Central memory CD8-positive, alpha-beta T cell (primary cell): ENCODE results near the gene LTB4R2.
A peak's percentile ranks its signal among the peaks of the same experiment; 100 is the strongest.

ENCODE experiments used
- ATAC-seq: fragments of 150-1000 bp; cut with Tn5 transposase; replicated peaks from 2 replicates; pipeline ENCODE4 v1.10.0; 2022; ENCODE audit warnings: mild to moderate bottlenecking, moderate FRiP score, moderate number of reproducible peaks; ENCODE audit not compliant: poor library complexity, severe bottlenecking; ENCODE audit errors: extremely low read depth
- DNase-seq, 2 donors: peaks; one replicate each; pipeline ENCODE4 v3.0.0; 2021; ENCODE audit warnings: low spot score in 2 of 2
- H3K27ac Mint-ChIP-seq: one replicate; pipeline ENCODE4 v1.8.0; 2022; ENCODE audit warnings: low read depth, mild to moderate bottlenecking, moderate library complexity, mixed read lengths
- H3K27me3 Mint-ChIP-seq: one replicate; pipeline ENCODE4 v1.8.0; 2022; ENCODE audit warnings: mixed read lengths
- H3K36me3 Mint-ChIP-seq: one replicate; pipeline ENCODE4 v1.8.0; 2022; ENCODE audit warnings: mild to moderate bottlenecking, moderate library complexity, mixed read lengths; ENCODE audit not compliant: insufficient read depth
- H3K4me1 Mint-ChIP-seq: one replicate; pipeline ENCODE4 v1.8.0; 2022; ENCODE audit warnings: mixed read lengths
- H3K4me3 Mint-ChIP-seq: one replicate; pipeline ENCODE4 v1.8.0; 2022; ENCODE audit warnings: mild to moderate bottlenecking, moderate library complexity, mixed read lengths
- H3K9me3 Mint-ChIP-seq: one replicate; pipeline ENCODE4 v1.8.0; 2022; ENCODE audit warnings: mixed read lengths

LTB4R2 gene

DNA sequence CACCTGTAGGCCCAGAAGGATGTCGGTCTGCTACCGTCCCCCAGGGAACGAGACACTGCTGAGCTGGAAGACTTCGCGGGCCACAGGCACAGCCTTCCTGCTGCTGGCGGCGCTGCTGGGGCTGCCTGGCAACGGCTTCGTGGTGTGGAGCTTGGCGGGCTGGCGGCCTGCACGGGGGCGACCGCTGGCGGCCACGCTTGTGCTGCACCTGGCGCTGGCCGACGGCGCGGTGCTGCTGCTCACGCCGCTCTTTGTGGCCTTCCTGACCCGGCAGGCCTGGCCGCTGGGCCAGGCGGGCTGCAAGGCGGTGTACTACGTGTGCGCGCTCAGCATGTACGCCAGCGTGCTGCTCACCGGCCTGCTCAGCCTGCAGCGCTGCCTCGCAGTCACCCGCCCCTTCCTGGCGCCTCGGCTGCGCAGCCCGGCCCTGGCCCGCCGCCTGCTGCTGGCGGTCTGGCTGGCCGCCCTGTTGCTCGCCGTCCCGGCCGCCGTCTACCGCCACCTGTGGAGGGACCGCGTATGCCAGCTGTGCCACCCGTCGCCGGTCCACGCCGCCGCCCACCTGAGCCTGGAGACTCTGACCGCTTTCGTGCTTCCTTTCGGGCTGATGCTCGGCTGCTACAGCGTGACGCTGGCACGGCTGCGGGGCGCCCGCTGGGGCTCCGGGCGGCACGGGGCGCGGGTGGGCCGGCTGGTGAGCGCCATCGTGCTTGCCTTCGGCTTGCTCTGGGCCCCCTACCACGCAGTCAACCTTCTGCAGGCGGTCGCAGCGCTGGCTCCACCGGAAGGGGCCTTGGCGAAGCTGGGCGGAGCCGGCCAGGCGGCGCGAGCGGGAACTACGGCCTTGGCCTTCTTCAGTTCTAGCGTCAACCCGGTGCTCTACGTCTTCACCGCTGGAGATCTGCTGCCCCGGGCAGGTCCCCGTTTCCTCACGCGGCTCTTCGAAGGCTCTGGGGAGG lies 985 bp downstream of the LTB4R2 start, which contains the start of gene LTB4R:
Gene LTB4R, plus strand, starts transcription at position 857 of the 959 bp plus-strand sequence. CDS start 4,150 bp downstream, outside the sequence.
- Mint-ChIP-seq H3K27me3 (no peaks in the 10 kb centered on the region), H3K9me3 (no peaks in the 10 kb centered on the region), H3K4me3 (peak within 1 kb of the TSS; percentile 76), H3K4me1 (peaks cover 76% of the 10 kb centered on the region), H3K27ac (peak within 1 kb of the TSS; percentile 90), H3K36me3 (peaks cover 18% of the 10 kb centered on the region)
- peak; percentile 64 for DNase-seq
- ATAC-seq: peak; percentile 84

DNA sequence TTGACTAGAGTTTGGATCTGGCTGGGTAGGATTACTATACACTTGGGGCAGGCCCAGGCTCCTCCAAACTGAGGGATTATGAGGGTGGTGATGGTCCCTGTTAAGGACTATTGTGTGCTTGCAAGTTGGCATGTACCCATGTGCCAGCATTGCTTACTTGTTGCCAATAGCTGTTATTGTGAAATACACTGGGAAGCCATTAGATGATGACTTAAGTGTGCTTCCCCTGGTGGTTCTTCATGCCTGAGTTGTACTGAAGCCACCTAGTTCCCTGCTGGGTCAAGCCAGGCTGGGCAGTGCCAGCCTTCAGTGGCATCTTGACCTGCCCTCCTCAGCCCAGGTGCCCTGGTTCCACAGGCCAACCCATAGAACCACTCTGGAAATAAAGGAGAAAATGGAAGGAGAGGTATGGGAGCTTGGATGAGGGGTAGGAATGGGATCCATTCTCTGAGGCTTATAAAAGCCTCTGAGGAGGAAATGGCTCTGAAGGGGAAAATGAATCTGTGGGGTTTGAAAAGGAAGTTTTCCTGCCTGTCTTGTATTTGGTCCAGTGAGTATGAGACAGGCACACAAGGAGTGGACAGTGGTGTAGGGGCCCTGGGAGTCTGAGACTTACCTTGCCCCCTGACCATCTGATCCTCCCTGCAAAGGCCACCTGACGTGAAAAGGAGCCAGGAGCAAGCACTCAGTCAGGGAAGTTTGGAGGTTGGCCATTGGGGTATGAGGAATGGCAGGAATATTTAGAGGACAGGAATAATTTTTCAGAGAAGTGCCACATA lies 2.1 kb downstream of the LTB4R2 start:
- ATAC-seq (no peak), DNase-seq (no peak)
- peaks cover 15% of the 10 kb centered on the region for H3K36me3 Mint-ChIP-seq
- H3K27me3 Mint-ChIP-seq: no peaks in the 10 kb centered on the region
- H3K27ac Mint-ChIP-seq: peak overlapping the region; percentile 90
- H3K4me1 Mint-ChIP-seq: peaks cover 76% of the 10 kb centered on the region
- no peaks in the 10 kb centered on the region for H3K9me3 Mint-ChIP-seq
- peak overlapping the region; percentile 76 for H3K4me3 Mint-ChIP-seq

DNA sequence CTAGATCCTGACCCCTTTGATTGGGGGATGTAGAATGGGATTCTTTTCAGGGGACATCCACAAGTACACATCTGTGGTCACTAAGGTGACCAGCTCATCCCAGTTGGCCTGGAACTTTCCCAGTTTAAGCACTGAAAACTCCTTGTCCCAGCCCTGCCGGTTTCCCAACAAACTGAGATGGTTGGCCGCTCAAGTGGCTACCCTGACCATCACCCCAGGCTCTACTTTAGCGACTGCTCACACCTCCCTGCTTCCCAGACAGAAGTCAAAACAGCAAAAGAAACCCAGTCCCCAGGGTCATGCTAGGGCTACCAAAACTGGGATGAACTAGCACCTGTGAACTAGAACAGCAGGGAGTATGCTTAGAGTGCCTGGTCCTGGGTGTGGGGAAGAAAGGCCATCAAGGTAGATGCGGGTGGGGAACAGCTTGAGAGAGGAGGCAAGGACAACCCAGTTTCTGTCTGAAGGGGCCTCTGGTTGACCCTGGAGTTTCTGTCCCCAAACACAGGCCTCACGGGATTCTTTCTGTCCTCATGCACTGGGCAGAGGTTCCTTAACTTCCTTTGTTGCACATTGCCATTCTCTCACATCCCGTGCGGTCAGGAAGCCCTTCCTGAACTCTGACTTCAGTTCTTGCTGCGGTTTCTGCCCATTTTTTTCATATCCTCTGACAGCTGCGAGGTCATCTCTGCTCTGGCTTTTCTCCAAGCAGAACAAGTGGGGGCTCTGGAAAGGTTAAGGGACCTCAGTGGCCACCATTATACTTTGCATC lies 3.0 kb downstream of the LTB4R2 start:
- ATAC-seq (no peak), DNase-seq (no peak)
- Mint-ChIP-seq H3K4me3 (peak overlapping the region; percentile 76), H3K36me3 (peaks cover 15% of the 10 kb centered on the region), H3K4me1 (peaks cover 68% of the 10 kb centered on the region), H3K27me3 (no peaks in the 10 kb centered on the region), H3K27ac (peak overlapping the region; percentile 90), H3K9me3 (no peaks in the 10 kb centered on the region)

DNA sequence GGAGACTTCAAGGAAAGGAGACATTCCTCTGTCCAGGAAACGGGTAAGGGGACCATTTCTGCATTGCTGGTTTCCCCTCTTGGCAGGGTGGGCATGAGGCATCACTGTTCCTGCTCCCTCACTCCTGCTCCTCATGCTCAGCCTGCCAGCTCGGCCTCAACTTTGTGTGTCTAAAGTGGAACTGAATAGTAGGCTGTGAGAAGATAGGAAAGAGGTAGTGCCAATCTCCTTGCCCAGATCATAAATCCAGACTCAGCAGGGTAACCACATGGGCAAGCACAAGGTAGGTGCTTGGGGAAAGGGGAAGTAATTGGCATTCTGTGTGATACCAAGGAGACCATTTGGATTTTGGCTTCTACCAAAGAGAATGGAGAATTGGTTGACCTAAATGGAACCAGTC lies 4.0 kb downstream of the LTB4R2 start:
- no peaks in the 10 kb centered on the region for H3K27me3 Mint-ChIP-seq
- H3K27ac Mint-ChIP-seq: peak overlapping the region; percentile 90
- ATAC-seq (no peak), DNase-seq (no peak)
- peaks cover 65% of the 10 kb centered on the region for H3K4me1 Mint-ChIP-seq
- peak overlapping the region; percentile 76 for H3K4me3 Mint-ChIP-seq
- H3K9me3 Mint-ChIP-seq: no peaks in the 10 kb centered on the region
- peaks cover 10% of the 10 kb centered on the region for H3K36me3 Mint-ChIP-seq

DNA sequence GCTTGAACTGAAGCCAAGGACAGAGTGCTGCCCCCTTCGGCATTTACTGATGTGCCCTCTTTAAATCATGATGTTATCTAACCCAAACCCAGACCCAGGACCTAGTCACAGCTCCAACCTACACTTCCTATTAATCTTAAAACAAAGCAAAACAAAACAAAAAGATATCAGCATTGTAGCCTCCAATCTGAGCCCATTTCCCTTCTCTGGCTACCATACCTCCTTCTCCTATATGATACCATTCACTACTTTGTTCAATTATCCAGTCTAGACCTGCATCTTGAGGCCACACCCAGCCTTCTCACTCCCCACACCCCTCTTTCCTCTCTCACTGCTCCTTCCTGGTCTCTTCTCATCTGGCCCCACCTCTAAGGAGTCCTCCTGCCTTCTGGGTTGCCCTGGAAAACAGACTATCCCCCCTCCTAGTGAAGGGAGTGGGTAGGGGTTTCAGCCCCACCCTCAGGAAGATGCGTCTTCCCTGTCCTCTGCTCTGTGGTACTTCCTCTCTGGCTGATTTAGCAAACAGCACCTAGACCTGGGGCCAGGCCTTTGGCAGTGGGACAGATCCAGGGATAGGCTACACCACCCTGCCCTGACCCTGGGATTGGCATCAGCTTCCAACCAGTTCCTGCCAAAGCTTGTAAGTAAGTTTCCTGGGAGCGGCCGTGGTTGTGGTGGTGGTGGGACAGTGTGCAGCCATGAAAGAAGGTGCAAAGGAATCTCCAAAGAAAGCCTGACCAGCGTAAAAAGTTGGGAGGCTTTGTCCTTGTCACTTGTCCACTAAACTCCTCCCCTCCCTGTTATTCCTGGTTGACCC lies 4.6 kb downstream of the LTB4R2 start:
- Mint-ChIP-seq H3K4me3 (peak overlapping the region; percentile 76), H3K9me3 (no peaks in the 10 kb centered on the region), H3K36me3 (peaks cover 10% of the 10 kb centered on the region), H3K4me1 (peaks cover 63% of the 10 kb centered on the region), H3K27ac (peak overlapping the region; percentile 90), H3K27me3 (no peaks in the 10 kb centered on the region)
- ATAC-seq (no peak), DNase-seq (no peak)

DNA sequence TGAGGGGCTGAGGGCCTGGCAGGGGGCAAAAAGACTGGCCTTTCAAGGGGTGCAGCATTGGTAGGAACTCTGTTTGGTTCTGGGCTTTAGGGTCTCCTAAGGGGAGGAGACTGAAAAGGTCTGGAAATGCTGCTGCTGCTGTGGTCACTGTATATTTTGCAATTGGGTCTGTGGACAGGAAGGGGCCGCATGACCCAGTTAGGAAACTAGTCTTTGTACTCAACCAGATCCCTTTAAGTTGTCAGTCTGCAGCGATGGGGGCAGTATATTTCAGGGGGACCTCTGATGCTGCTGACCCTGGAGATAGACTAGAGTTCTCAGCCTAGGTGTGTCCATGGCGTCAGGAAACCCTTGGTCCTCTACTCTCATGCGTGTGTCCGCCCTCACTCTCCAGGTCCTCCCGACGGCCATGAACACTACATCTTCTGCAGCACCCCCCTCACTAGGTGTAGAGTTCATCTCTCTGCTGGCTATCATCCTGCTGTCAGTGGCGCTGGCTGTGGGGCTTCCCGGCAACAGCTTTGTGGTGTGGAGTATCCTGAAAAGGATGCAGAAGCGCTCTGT lies 5.4 kb downstream of the LTB4R2 start:
- H3K4me1 Mint-ChIP-seq: peaks cover 56% of the 10 kb centered on the region
- ATAC-seq (no peak), DNase-seq (no peak)
- peak overlapping the region; percentile 8 for H3K27ac Mint-ChIP-seq
- H3K27me3 Mint-ChIP-seq: no peaks in the 10 kb centered on the region
- peaks cover 7% of the 10 kb centered on the region for H3K36me3 Mint-ChIP-seq
- peak overlapping the region; percentile 25 for H3K4me3 Mint-ChIP-seq
- H3K9me3 Mint-ChIP-seq: no peaks in the 10 kb centered on the region

DNA sequence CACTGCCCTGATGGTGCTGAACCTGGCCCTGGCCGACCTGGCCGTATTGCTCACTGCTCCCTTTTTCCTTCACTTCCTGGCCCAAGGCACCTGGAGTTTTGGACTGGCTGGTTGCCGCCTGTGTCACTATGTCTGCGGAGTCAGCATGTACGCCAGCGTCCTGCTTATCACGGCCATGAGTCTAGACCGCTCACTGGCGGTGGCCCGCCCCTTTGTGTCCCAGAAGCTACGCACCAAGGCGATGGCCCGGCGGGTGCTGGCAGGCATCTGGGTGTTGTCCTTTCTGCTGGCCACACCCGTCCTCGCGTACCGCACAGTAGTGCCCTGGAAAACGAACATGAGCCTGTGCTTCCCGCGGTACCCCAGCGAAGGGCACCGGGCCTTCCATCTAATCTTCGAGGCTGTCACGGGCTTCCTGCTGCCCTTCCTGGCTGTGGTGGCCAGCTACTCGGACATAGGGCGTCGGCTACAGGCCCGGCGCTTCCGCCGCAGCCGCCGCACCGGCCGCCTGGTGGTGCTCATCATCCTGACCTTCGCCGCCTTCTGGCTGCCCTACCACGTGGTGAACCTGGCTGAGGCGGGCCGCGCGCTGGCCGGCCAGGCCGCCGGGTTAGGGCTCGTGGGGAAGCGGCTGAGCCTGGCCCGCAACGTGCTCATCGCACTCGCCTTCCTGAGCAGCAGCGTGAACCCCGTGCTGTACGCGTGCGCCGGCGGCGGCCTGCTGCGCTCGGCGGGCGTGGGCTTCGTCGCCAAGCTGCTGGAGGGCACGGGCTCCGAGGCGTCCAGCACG lies 6.1 kb downstream of the LTB4R2 start:
- Mint-ChIP-seq H3K9me3 (no peaks in the 10 kb centered on the region), H3K27me3 (no peaks in the 10 kb centered on the region), H3K4me3 (peak overlapping the region; percentile 25), H3K27ac (peak overlapping the region; percentile 8), H3K36me3 (peaks cover 7% of the 10 kb centered on the region), H3K4me1 (peaks cover 55% of the 10 kb centered on the region)
- DNase-seq: no peak
- ATAC-seq: no peak

DNA sequence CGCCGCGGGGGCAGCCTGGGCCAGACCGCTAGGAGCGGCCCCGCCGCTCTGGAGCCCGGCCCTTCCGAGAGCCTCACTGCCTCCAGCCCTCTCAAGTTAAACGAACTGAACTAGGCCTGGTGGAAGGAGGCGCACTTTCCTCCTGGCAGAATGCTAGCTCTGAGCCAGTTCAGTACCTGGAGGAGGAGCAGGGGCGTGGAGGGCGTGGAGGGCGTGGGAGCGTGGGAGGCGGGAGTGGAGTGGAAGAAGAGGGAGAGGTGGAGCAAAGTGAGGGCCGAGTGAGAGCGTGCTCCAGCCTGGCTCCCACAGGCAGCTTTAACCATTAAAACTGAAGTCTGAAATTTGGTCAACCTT lies 6.6 kb downstream of the LTB4R2 start:
- no peaks in the 10 kb centered on the region for H3K9me3 Mint-ChIP-seq
- H3K36me3 Mint-ChIP-seq: peaks cover 5% of the 10 kb centered on the region
- no peak overlapping the region for H3K4me3 Mint-ChIP-seq
- H3K27ac Mint-ChIP-seq: no peak overlapping the region
- peaks cover 53% of the 10 kb centered on the region for H3K4me1 Mint-ChIP-seq
- no peak for DNase-seq
- H3K27me3 Mint-ChIP-seq: no peaks in the 10 kb centered on the region
- ATAC-seq: no peak

DNA sequence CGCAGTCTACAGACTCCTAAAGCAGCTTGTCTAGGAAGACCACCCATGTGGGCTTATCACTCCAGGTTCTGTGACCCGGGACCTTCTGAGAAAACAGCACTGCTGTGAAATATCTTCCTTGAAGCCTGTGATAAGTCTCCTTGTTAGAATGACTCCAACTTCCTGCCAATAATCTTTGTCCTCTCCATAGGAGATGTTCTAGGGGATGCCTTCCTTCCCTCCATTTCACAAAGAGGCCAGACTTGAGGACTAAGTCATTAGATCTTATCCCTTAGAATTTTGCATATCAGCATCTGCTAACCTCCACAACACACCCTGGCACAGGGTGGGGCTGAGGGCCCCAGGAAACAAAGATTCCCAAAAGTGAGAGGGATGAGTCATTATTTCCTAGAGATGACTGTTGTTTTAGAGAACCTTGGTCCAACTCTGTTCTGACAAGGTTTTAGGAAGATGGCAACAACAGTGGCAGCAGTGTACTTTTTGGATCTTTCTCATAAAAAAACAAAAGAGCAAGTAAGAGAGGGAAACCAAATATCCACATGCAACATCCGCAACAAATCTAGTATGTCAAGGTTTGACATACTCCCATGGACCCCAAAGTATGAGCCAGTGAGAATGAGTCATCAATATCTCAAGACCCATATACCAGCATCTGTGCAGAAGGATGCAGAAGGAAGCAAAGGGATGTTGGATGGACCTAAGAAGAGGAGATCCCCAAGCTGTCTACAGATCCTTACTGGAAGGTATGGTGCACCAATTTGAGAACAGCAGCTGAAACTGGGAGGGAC lies 7.4 kb downstream of the LTB4R2 start:
- Mint-ChIP-seq H3K27ac (no peak overlapping the region), H3K27me3 (no peaks in the 10 kb centered on the region)

DNA sequence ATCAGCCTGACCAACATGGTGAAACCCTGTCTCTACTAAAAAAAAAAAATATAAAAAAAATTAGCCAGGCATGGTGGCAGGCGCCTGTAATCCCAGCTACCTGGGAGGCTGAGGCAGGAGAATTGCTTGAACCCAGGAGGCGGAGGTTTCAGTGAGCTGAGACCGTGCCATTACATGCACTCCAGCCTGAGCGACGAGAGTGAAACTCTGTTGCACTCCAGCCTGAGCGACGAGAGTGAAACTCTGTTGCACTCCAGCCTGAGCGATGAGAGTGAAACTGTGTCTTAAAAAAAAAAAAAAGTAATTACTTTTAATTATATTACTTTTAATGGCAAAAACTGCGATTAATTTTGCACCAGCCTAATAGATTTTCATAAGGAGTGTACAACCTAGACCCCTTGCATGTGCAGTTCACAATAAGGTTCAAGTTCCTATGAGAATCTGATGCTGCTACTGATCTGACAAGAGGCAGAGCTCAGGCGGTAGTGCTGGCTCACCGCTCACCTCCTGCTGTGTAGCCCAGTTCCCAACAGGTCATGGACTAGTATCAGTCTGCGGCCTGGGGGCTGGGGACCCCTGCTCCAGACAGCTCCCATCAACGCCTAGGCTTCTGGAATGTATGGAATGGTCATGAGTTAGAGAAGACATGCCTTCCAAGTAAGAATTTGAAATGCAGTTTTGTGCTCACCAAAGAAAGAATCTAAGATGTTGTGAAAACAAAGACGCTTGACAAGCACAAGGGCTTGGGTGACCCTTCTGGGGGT lies 11.5 kb downstream of the LTB4R2 start:
- DNase-seq (no peak), ATAC-seq (no peak)
- H3K9me3 Mint-ChIP-seq: no peaks in the 10 kb centered on the region
- H3K27me3 Mint-ChIP-seq: no peaks in the 10 kb centered on the region
- no peak overlapping the region for H3K27ac Mint-ChIP-seq
- no peak overlapping the region for H3K4me3 Mint-ChIP-seq
- H3K36me3 Mint-ChIP-seq: no peaks in the 10 kb centered on the region
- peaks cover 17% of the 10 kb centered on the region for H3K4me1 Mint-ChIP-seq

More for the DNA sequence above, 7.4 kb downstream of the LTB4R2 start:
- Mint-ChIP-seq H3K36me3 (peaks cover 4% of the 10 kb centered on the region), H3K4me1 (peaks cover 46% of the 10 kb centered on the region), H3K9me3 (no peaks in the 10 kb centered on the region), H3K4me3 (no peak overlapping the region)
- no peak for DNase-seq
- ATAC-seq: no peak
